Neuronal stem cell (in vitro differentiated cells): ENCODE measurements around the gene ANG.
A peak's percentile ranks its signal among the peaks of the same experiment; 100 is the strongest.

Experiments used
- DNase-seq: peaks from one replicate; pipeline ENCODE4 v3.0.0-alpha.2; 2013; ENCODE audit warnings: low spot score
- H2AFZ ChIP-seq: one replicate; pipeline ENCODE4 v1.6.1; 2013; ENCODE audit warnings: mild to moderate bottlenecking, low read length, inconsistent platforms
- H2AK5ac ChIP-seq: 2 replicates; pipeline ENCODE4 v1.6.1; 2013; ENCODE audit warnings: low read depth, mild to moderate bottlenecking, inconsistent platforms, low read length, moderate library complexity, mixed read lengths
- H2BK120ac ChIP-seq: 2 replicates; pipeline ENCODE4 v1.6.1; 2013; ENCODE audit warnings: low read depth, mild to moderate bottlenecking, inconsistent platforms, low read length, moderate library complexity, mixed read lengths
- H2BK12ac ChIP-seq: one replicate; pipeline ENCODE4 v1.6.1; 2013; ENCODE audit warnings: low read length, inconsistent platforms
- H2BK15ac ChIP-seq: 2 replicates; pipeline ENCODE4 v1.6.1; 2013; ENCODE audit warnings: mild to moderate bottlenecking, low read length, inconsistent platforms, mixed read lengths
- H2BK5ac ChIP-seq: one replicate; pipeline ENCODE4 v1.6.1; 2013; ENCODE audit warnings: inconsistent platforms, mild to moderate bottlenecking, low read length, moderate library complexity
- H3K14ac ChIP-seq: one replicate; pipeline ENCODE4 v1.6.1; 2013; ENCODE audit warnings: low read length, inconsistent platforms
- H3K18ac ChIP-seq: 2 replicates; pipeline ENCODE4 v1.6.1; 2013; ENCODE audit warnings: low read length, inconsistent platforms
- H3K23ac ChIP-seq: 2 replicates; pipeline ENCODE4 v1.6.1; 2013; ENCODE audit warnings: low read depth, mild to moderate bottlenecking, mixed read lengths, low read length, inconsistent platforms; ENCODE audit not compliant: poor library complexity
- H3K27ac ChIP-seq: replicated peaks from 3 replicates; pipeline ENCODE4 v1.5.1; 2013; ENCODE audit warnings: low read length, inconsistent platforms
- H3K27me3 ChIP-seq, 3 experiments: 2 replicates each; pipeline ENCODE4 v1.6.1; 2013; ENCODE audit warnings: low read length in 3 of 3, mild to moderate bottlenecking in 2 of 3, inconsistent platforms in 1 of 3, low read depth in 1 of 3, mixed read lengths in 1 of 3, moderate library complexity in 1 of 3; ENCODE audit not compliant: control insufficient read depth in 3 of 3, insufficient read depth in 3 of 3
- H3K36me3 ChIP-seq, 2 donors: replicated peaks in 1 of 2; 2 replicates each; pipeline ENCODE4 v1.6.1; 2013; ENCODE audit warnings: low read length in 2 of 2; ENCODE audit not compliant: control insufficient read depth in 2 of 2, insufficient read depth in 2 of 2
- H3K4ac ChIP-seq: 2 replicates; pipeline ENCODE4 v1.6.1; 2013; ENCODE audit warnings: inconsistent platforms, mild to moderate bottlenecking, low read length, moderate library complexity
- H3K4me1 ChIP-seq, 2 donors: 1 replicate in 1 of 2; 2 replicates in 1 of 2; pipeline ENCODE4 v1.6.1; 2013; ENCODE audit warnings: low read length in 2 of 2, low read depth in 1 of 2; ENCODE audit not compliant: control insufficient read depth in 2 of 2, insufficient read depth in 1 of 2
- H3K4me2 ChIP-seq: one replicate; pipeline ENCODE4 v1.6.1; 2013; ENCODE audit warnings: mild to moderate bottlenecking, low read length, inconsistent platforms; ENCODE audit not compliant: insufficient read depth, poor library complexity, severe bottlenecking
- H3K4me3 ChIP-seq, 2 donors: 2 replicates each; pipeline ENCODE4 v1.5.1; 2013; ENCODE audit warnings: low read length in 2 of 2, mild to moderate bottlenecking in 2 of 2, inconsistent platforms in 1 of 2, moderate library complexity in 1 of 2
- H3K79me1 ChIP-seq: one replicate; pipeline ENCODE4 v1.6.1; 2013; ENCODE audit warnings: low read depth, mild to moderate bottlenecking, inconsistent platforms, low read length, moderate library complexity
- H3K9ac ChIP-seq: one replicate; pipeline ENCODE4 v1.6.1; 2013; ENCODE audit warnings: mild to moderate bottlenecking, low read depth, low read length, inconsistent platforms; ENCODE audit not compliant: poor library complexity
- H3K9me3 ChIP-seq, 2 donors: replicated peaks in 1 of 2; 2 replicates each; pipeline versions ENCODE3 to v1.6.1; 2013; ENCODE audit warnings: low read length in 2 of 2, mild to moderate bottlenecking in 2 of 2, inconsistent platforms in 1 of 2, low read depth in 1 of 2, mixed read lengths in 1 of 2, moderate library complexity in 1 of 2; ENCODE audit not compliant: control insufficient read depth in 2 of 2, insufficient read depth in 1 of 2
- H4K8ac ChIP-seq: one replicate; pipeline ENCODE4 v1.6.1; 2013; ENCODE audit warnings: low read depth, mild to moderate bottlenecking, inconsistent platforms, low read length, moderate library complexity
- H4K91ac ChIP-seq: one replicate; pipeline ENCODE4 v1.6.1; 2013; ENCODE audit warnings: low read length, low read depth, mild to moderate bottlenecking, inconsistent platforms; ENCODE audit not compliant: poor library complexity
- WGBS, 2 donors: extraction: QIAGEN DNeasy Blood & Tissue Kit; methylation state at CpG; one replicate each; pipeline ENCODE4 v1.1.7; 2013; ENCODE audit warnings: missing lambda C conversion rate in 2 of 2, mixed read lengths in 1 of 2; ENCODE audit not compliant: insufficient read length in 2 of 2, insufficient replicate concordance in 1 of 2; ENCODE audit errors: extremely low coverage in 2 of 2; 5-methylcytosine and 5-hydroxymethylcytosine counted together

Gene ANG

DNA sequence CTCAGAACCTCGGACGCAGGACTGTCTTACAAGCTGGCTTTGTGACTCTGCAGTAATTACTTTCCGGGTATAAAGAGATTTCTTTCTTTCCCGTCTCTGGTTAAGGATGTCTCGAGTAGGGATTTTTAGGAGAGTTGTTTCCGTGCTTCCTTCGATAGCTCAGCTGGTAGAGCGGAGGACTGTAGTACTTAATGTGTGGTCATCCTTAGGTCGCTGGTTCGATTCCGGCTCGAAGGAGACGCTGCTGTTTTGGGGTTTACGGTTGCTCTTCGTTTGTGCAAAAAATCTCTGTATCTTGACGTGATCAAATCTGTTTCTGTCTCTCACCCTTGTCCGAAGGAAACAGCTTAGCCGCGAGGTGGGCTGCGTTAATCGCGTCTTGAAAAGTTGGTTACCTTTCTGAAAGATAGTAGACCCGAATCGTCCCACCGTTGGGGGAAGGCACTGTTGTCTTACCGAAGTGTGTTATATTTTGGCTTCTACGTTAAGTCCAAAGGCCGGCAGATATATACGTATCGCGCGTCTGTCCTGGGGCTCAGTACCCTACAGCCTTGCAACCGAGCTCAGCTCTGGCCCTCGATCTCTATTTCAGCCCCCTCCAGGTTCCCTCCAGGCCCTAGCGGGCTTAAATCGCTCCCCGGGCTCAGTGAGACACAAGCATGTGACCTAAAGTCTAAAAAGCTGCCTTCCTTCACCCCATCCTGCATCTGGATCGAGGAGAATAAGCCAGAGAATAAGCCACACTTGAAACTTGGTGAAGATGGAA lies 5.3 kb upstream of the ANG start:
- H2AK5ac ChIP-seq, result no peak overlapping the region
- H4K91ac ChIP-seq, result no peak overlapping the region
- H3K4me1 ChIP-seq, result peaks cover 3 to 4% of the 10 kb centered on the region in 2 donors
- no peak overlapping the region for H2BK120ac ChIP-seq
- no peak overlapping the region for H2BK5ac ChIP-seq
- H3K79me1 ChIP-seq, result no peaks in the 10 kb centered on the region
- no peak overlapping the region for H3K4ac ChIP-seq
- peak overlapping the region; percentile 88 to 91 for H3K4me3 ChIP-seq
- peak overlapping the region; percentile 98 for H2AFZ ChIP-seq
- H2BK15ac ChIP-seq, result no peak overlapping the region
- H3K23ac ChIP-seq, result no peak overlapping the region
- H3K14ac ChIP-seq, result no peak overlapping the region
- H3K27ac ChIP-seq, result peak overlapping the region; percentile 87
- H3K36me3 ChIP-seq, result no peaks in the 10 kb centered on the region
- H3K18ac ChIP-seq, result peak overlapping the region; percentile 100
- H2BK12ac ChIP-seq, result no peak overlapping the region
- peaks cover 0 to 3% (median 0%) of the 10 kb centered on the region in 3 experiments for H3K27me3 ChIP-seq
- H3K4me2 ChIP-seq, result peak overlapping the region; percentile 54
- peak overlapping the region; percentile 13 for H3K9ac ChIP-seq
- DNase-seq, result peak; percentile 89
- no peak overlapping the region for H4K8ac ChIP-seq
- WGBS, 2 donors, result no CpG with 5 or more reads among the region's 38 CpGs
- H3K9me3 ChIP-seq, result no peaks in the 10 kb centered on the region

DNA sequence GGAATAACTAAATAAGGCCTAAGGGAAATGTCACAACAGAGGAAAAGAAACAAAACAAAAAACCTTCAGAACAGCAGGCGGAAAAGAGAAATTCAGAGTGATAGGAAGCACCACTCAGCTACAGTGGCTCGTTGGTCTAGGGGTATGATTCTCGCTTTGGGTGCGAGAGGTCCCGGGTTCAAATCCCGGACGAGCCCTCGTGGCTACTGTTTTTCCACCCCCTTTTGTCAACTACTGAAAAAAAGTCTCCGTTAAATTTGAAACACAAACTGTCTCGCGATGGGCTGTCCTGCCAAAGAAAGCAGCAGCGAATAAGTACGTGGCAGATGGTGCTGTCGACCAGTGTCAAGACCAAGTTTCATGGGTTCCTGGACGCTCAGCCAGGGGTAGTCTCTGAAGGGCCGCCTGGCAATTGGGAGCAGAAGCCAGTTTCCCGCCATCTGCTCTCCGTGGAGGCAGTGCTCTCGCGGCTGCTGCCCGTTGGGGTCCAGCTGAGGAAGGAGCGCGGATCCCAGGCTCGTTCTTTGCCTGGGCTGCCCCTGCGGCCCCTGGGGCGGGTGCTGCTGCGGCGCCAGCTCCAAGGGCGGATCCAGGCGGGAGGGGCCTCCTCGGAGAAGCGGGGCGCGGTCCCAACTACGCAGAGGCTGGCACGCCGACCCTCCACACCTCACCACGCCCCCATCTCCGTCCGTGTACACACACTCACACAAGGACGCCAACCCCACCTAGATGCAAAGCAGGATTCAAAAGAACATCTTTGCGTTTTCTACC lies 4.5 kb upstream of the ANG start, which contains the start of gene RNASE4:
Gene RNASE4 (plus strand): TSS at position 670 of the 771 bp plus-strand sequence. CDS start 14,812 bp downstream, outside the sequence.
- Histone ChIP-seq H3K4me3 (peak within 1 kb of the TSS; percentile 88 to 91), H3K14ac (peak within 1 kb of the TSS; percentile 41), H3K27ac (peak within 1 kb of the TSS; percentile 65), H3K4me1 (peaks cover 3 to 4% of the 10 kb centered on the region in 2 donors), H2AK5ac (no peak within 1 kb of the TSS), H2BK120ac (no peak within 1 kb of the TSS), H2AFZ (peak within 1 kb of the TSS; percentile 98), H3K9ac (peak within 1 kb of the TSS; percentile 87), H3K23ac (no peak within 1 kb of the TSS), H3K4ac (no peak within 1 kb of the TSS), H2BK12ac (no peak within 1 kb of the TSS), H3K79me1 (no peaks in the 10 kb centered on the region), H3K4me2 (peak within 1 kb of the TSS; percentile 78), H3K18ac (peak within 1 kb of the TSS; percentile 86), H4K91ac (no peak within 1 kb of the TSS), H3K9me3 (no peaks in the 10 kb centered on the region), H2BK5ac (no peak within 1 kb of the TSS), H2BK15ac (peak within 1 kb of the TSS; percentile 15), H4K8ac (no peak within 1 kb of the TSS), H3K27me3 (peaks cover 0 to 3% (median 0%) of the 10 kb centered on the region in 3 experiments), H3K36me3 (no peaks in the 10 kb centered on the region)
- DNase-seq, result peak; percentile 66
- WGBS, 2 donors, result no CpG with 5 or more reads among the region's 42 CpGs

- H3K4me2 ChIP-seq, result peak overlapping the region; percentile 78
- H2AFZ ChIP-seq, result peak overlapping the region; percentile 96
- H4K8ac ChIP-seq, result no peak overlapping the region
- peak overlapping the region; percentile 41 for H3K14ac ChIP-seq
- H3K4me1 ChIP-seq, result peaks cover 3 to 4% of the 10 kb centered on the region in 2 donors
- no peak for DNase-seq
- H3K4me3 ChIP-seq, result peak overlapping the region; percentile 88
- H2BK120ac ChIP-seq, result no peak overlapping the region
- no peak overlapping the region for H3K27ac ChIP-seq
- no peaks in the 10 kb centered on the region for H3K36me3 ChIP-seq
- H3K9ac ChIP-seq, result peak overlapping the region; percentile 87
- peaks cover 0 to 3% (median 0%) of the 10 kb centered on the region in 3 experiments for H3K27me3 ChIP-seq
- H3K18ac ChIP-seq, result peak overlapping the region; percentile 21
- no peak overlapping the region for H2BK12ac ChIP-seq
- H3K79me1 ChIP-seq, result no peaks in the 10 kb centered on the region
- H4K91ac ChIP-seq, result no peak overlapping the region
- H2BK5ac ChIP-seq, result no peak overlapping the region
- H2AK5ac ChIP-seq, result no peak overlapping the region
- no CpG with 5 or more reads among the region's 22 CpGs for WGBS, 2 donors
- no peaks in the 10 kb centered on the region for H3K9me3 ChIP-seq
- no peak overlapping the region for H3K23ac ChIP-seq
- H2BK15ac ChIP-seq, result no peak overlapping the region
- no peak overlapping the region for H3K4ac ChIP-seq
Measured at GRCh38 chr14:20684662-20685456, 3.7 kb upstream of the ANG start.
